Tibial artery (tissue), 4 donors: ENCODE measurements around the gene CCDC9B.

Source experiments
- DNase-seq, 2 donors: peaks; one replicate each; pipeline ENCODE4 v3.0.0-alpha.2; 2019
- H3K27ac ChIP-seq, 2 donors: fragments of 200-600 bp; sonication (generic) in 1 of 2; 1 replicate in 1 of 2; 2 replicates in 1 of 2; pipeline ENCODE4 v1.5.1; 2018 to 2019; ENCODE audit warnings: mild to moderate bottlenecking in 1 of 2
- H3K27me3 ChIP-seq, 2 donors: fragments of 200-600 bp; sonication (generic) in 1 of 2; one replicate each; pipeline versions ENCODE4 v1.5.1 to v1.6.0; 2016 to 2019
- H3K36me3 ChIP-seq, 3 donors: fragments of 200-600 bp; sonication (generic) in 2 of 3; one replicate each; pipeline ENCODE4 v1.5.1; 2016 to 2019; ENCODE audit warnings: mild to moderate bottlenecking in 2 of 3
- H3K4me1 ChIP-seq, 4 donors: fragments of 200-600 bp; sonication (generic) in 2 of 4; 1 replicate in 3 of 4; 2 replicates in 1 of 4; pipeline ENCODE4 v1.5.1; 2016 to 2019
- H3K4me3 ChIP-seq, 2 donors: fragments of 200-600 bp; sonication (generic) in 1 of 2; 1 replicate in 1 of 2; 2 replicates in 1 of 2; pipeline ENCODE4 v1.5.1; 2018 to 2019; ENCODE audit warnings: mild to moderate bottlenecking in 2 of 2
- H3K9me3 ChIP-seq, 3 donors: fragments of 200-600 bp; sonication (generic) in 1 of 3; one replicate each; pipeline ENCODE4 v1.5.1; 2016 to 2019
- CTCF ChIP-seq, 2 experiments: fragments of 200-600 bp in 1 of 2; fragments of 450-650 bp in 1 of 2; IDR thresholded peaks; one replicate each; pipeline ENCODE4 v1.5.1; 2017 to 2019; ENCODE audit warnings: antibody characterized with exemption in 2 of 2, mild to moderate bottlenecking in 1 of 2, moderate library complexity in 1 of 2
- intact Hi-C: fragments of 100-400 bp; cut with DNase I; formaldehyde crosslinking; loops from one replicate; pipeline ENCODE4 v1.15.0; 2023; ENCODE audit warnings: low total_unique reads

The CCDC9B gene

GRCh38 chr15:40345867-40346578 is 5.3 kb upstream of the CCDC9B start:
- no peaks in the 10 kb centered on the region for H3K36me3 ChIP-seq
- no peak for TF ChIP-seq CTCF (IDR thresholded peaks at IDR 0.05)
- no peak for DNase-seq
- H3K9me3 ChIP-seq, result no peaks in the 10 kb centered on the region
- H3K4me3 ChIP-seq, result no peak overlapping the region
- H3K27ac ChIP-seq, result peak overlapping the region in 1 of 2 donors; percentile 90
- intact Hi-C loops, result no loop called here
- H3K27me3 ChIP-seq, result no peaks in the 10 kb centered on the region
- H3K4me1 ChIP-seq, result peaks cover 0 to 42% (median 39%) of the 10 kb centered on the region in 4 donors

- Histone ChIP-seq H3K27ac (peak overlapping the region; percentile 90), H3K27me3 (no peaks in the 10 kb centered on the region), H3K9me3 (no peaks in the 10 kb centered on the region), H3K4me1 (peaks cover 0 to 49% (median 45%) of the 10 kb centered on the region in 4 donors), H3K36me3 (no peaks in the 10 kb centered on the region), H3K4me3 (no peak overlapping the region)
- intact Hi-C loops, result no loop called here
- no peak for TF ChIP-seq CTCF (IDR thresholded peaks at IDR 0.05)
- no peak for DNase-seq
Measured at GRCh38 chr15:40345225-40345866, 4.6 kb upstream of the CCDC9B start.

GRCh38 chr15:40344631-40345120 is 3.9 kb upstream of the CCDC9B start:
- peak; percentile 65 to 80 for TF ChIP-seq CTCF (IDR thresholded peaks at IDR 0.05)
- Histone ChIP-seq H3K27ac (peak overlapping the region; percentile 90), H3K9me3 (no peaks in the 10 kb centered on the region), H3K4me3 (no peak overlapping the region), H3K4me1 (peaks cover 0 to 55% (median 52%) of the 10 kb centered on the region in 4 donors), H3K27me3 (no peaks in the 10 kb centered on the region), H3K36me3 (no peaks in the 10 kb centered on the region)
- peak; percentile 55 to 83 for DNase-seq
- intact Hi-C loops, result no loop called here

- H3K36me3 ChIP-seq, result no peaks in the 10 kb centered on the region
- no peak overlapping the region for H3K4me3 ChIP-seq
- H3K27me3 ChIP-seq, result no peaks in the 10 kb centered on the region
- H3K27ac ChIP-seq, result peak overlapping the region; percentile 90
- TF ChIP-seq CTCF (IDR thresholded peaks at IDR 0.05), result no peak
- H3K4me1 ChIP-seq, result peaks cover 0 to 60% (median 56%) of the 10 kb centered on the region in 4 donors
- no peak for DNase-seq
- no peaks in the 10 kb centered on the region for H3K9me3 ChIP-seq
- intact Hi-C loops, result no loop called here
Measured at GRCh38 chr15:40344217-40344616, 3.5 kb upstream of the CCDC9B start.

- H3K4me1 ChIP-seq, result peaks cover 0 to 67% (median 63%) of the 10 kb centered on the region in 4 donors
- peak; percentile 58 to 91 for DNase-seq
- intact Hi-C loops, result no loop called here
Measured at GRCh38 chr15:40343512-40343911, 2.8 kb upstream of the CCDC9B start.

More at GRCh38 chr15:40343512-40343911, 2.8 kb upstream of the CCDC9B start:
- TF ChIP-seq CTCF (IDR thresholded peaks at IDR 0.05), result no peak
- Histone ChIP-seq H3K4me3 (no peak overlapping the region), H3K9me3 (no peaks in the 10 kb centered on the region), H3K27me3 (no peaks in the 10 kb centered on the region), H3K36me3 (no peaks in the 10 kb centered on the region), H3K27ac (peak overlapping the region; percentile 90)
